Neural progenitor cell (in vitro differentiated cells): ENCODE results near the gene STAT3.

ENCODE experiments used
- CTCF ChIP-seq: fragments of 200-600 bp; sonication (generic); IDR thresholded peaks from 2 replicates; pipeline ENCODE4 v1.5.1; 2017; ENCODE audit warnings: antibody characterized with exemption, mild to moderate bottlenecking
- EZH2 ChIP-seq: fragments of 200-600 bp; sonication (generic); IDR thresholded peaks from 2 replicates; pipeline ENCODE4 v1.6.1; 2017; ENCODE audit warnings: antibody characterized with exemption, mild to moderate bottlenecking, moderate library complexity
- EZH2phosphoT487 ChIP-seq: fragments of 200-600 bp; sonication (generic); IDR thresholded peaks from 2 replicates; pipeline ENCODE4 v1.6.1; 2017; ENCODE audit warnings: antibody characterized with exemption

GRCh38 chr17:42428141-42428944 lies 40.1 kb upstream of the STAT3 start:
- TF ChIP-seq CTCF (peak; percentile 74), EZH2phosphoT487 (no peak), EZH2 (no peak)
